Fibroblast of mammary gland (primary cell): ENCODE data around the gene SLC25A26.

ENCODE experiments used
- DNase-seq: peaks from one replicate; pipeline ENCODE4 v3.0.0-alpha.2; 2010; ENCODE audit warnings: low read depth
- H3K4me3 ChIP-seq: 2 replicates; pipeline ENCODE4 v1.5.1; 2011; ENCODE audit warnings: low read depth, mild to moderate bottlenecking, low read length, moderate library complexity; ENCODE audit not compliant: control insufficient read depth
- CTCF ChIP-seq: conservative IDR thresholded peaks from 2 replicates; pipeline ENCODE4 v1.5.1; 2011; ENCODE audit warnings: low read depth, low read length, inconsistent platforms; ENCODE audit not compliant: control insufficient read depth, insufficient read depth

SLC25A26 gene

GRCh38 chr3:66354001-66354400 lies 133.2 kb downstream of the SLC25A26 start:
- TF ChIP-seq CTCF = no peak
- no peak for DNase-seq

GRCh38 chr3:66355394-66355793 lies 134.6 kb downstream of the SLC25A26 start:
- TF ChIP-seq CTCF = no peak
- DNase-seq = no peak
- no peak overlapping the region for H3K4me3 ChIP-seq

More at GRCh38 chr3:66354001-66354400, 133.2 kb downstream of the SLC25A26 start:
- no peak overlapping the region for H3K4me3 ChIP-seq

- no peak for DNase-seq
- no peak for TF ChIP-seq CTCF
- H3K4me3 ChIP-seq = no peak overlapping the region
Measured at GRCh38 chr3:66355997-66356396, 135.2 kb downstream of the SLC25A26 start.

- H3K4me3 ChIP-seq = no peak overlapping the region
- no peak for DNase-seq
- no peak for TF ChIP-seq CTCF
Measured at GRCh38 chr3:66361356-66361755, 140.6 kb downstream of the SLC25A26 start.

- peak; percentile 16 for DNase-seq
- TF ChIP-seq CTCF = no peak
- no peak overlapping the region for H3K4me3 ChIP-seq
Measured at GRCh38 chr3:66362541-66362941, 141.7 kb downstream of the SLC25A26 start.

- TF ChIP-seq CTCF = no peak
- H3K4me3 ChIP-seq = no peak overlapping the region
- DNase-seq = no peak
Measured at GRCh38 chr3:66363148-66363547, 142.3 kb downstream of the SLC25A26 start.

- TF ChIP-seq CTCF = no peak
- H3K4me3 ChIP-seq = no peak overlapping the region
- no peak for DNase-seq
Measured at GRCh38 chr3:66365080-66365479, 144.3 kb downstream of the SLC25A26 start.
